Naive thymus-derived CD4-positive, alpha-beta T cell (primary cell): ENCODE measurements around the gene PTPRE. TPM values are rescaled to one million over a fixed set of nuclear protein-coding genes. Genes with fewer than 3 reads are reported as not detected.
A peak's percentile ranks its signal among the peaks of the same experiment; 100 is the strongest.

Source experiments
- ATAC-seq: fragments of 150-1000 bp; cut with Tn5 transposase; 2 replicates; pipeline ENCODE4 v1.10.0; 2021; ENCODE audit warnings: mild to moderate bottlenecking, moderate library complexity
- CTCF ChIA-PET: fragments of 350-600 bp; sonication (Branson Sonifier 250); formaldehyde crosslinking; loops from one replicate; lab custom pipeline; 2021; ENCODE audit warnings: antibody characterized with exemption; lab: Charles Lee
- POLR2A ChIA-PET: fragments of 350-600 bp; sonication (Branson Sonifier 250); formaldehyde crosslinking; loops from one replicate; lab custom pipeline; 2021; ENCODE audit warnings: antibody characterized with exemption, inconsistent platforms; lab: Charles Lee
- DNase-seq, 9 donors: peaks; one replicate each; pipeline versions ENCODE4 v3.0.0 to v3.0.0-alpha.2; 2020 to 2022; ENCODE audit warnings: mixed read lengths in 1 of 9
- H3K27ac ChIP-seq: one replicate; pipeline ENCODE4 v1.7.0; 2013; ENCODE audit warnings: mild to moderate bottlenecking, low read depth, low read length, moderate library complexity
- H3K27me3 ChIP-seq, 2 donors: one replicate each; pipeline ENCODE4 v1.7.0; 2013; ENCODE audit warnings: low read length in 2 of 2, mild to moderate bottlenecking in 2 of 2, moderate library complexity in 2 of 2; ENCODE audit not compliant: control insufficient read depth in 2 of 2, insufficient read depth in 2 of 2
- H3K36me3 ChIP-seq, 3 experiments: 1 replicate in 2 of 3; 2 replicates in 1 of 3; pipeline ENCODE4 v1.7.0; 2013; ENCODE audit warnings: low read length in 3 of 3, mild to moderate bottlenecking in 3 of 3, moderate library complexity in 1 of 3; ENCODE audit not compliant: insufficient read depth in 3 of 3, control insufficient read depth in 2 of 3
- H3K4me1 ChIP-seq, 2 donors: one replicate each; pipeline ENCODE4 v1.7.0; 2013; ENCODE audit warnings: low read length in 2 of 2, mild to moderate bottlenecking in 2 of 2, moderate library complexity in 1 of 2; ENCODE audit not compliant: control insufficient read depth in 2 of 2, insufficient read depth in 2 of 2
- H3K4me3 ChIP-seq: 2 replicates; pipeline ENCODE4 v1.7.0; 2013; ENCODE audit warnings: mild to moderate bottlenecking, low read length
- H3K9me3 ChIP-seq, 3 experiments: 1 replicate in 2 of 3; 2 replicates in 1 of 3; pipeline ENCODE4 v1.7.0; 2013; ENCODE audit warnings: low read length in 3 of 3; ENCODE audit not compliant: control insufficient read depth in 2 of 3
- H3K27ac Mint-ChIP-seq, 9 donors: one replicate each; pipeline ENCODE4 v1.8.0; 2020 to 2022; ENCODE audit warnings: mixed read lengths in 9 of 9, mild to moderate bottlenecking in 8 of 9, moderate library complexity in 5 of 9, inconsistent platforms in 2 of 9
- H3K27me3 Mint-ChIP-seq, 5 donors: one replicate each; pipeline ENCODE4 v1.8.0; 2021 to 2022; ENCODE audit warnings: mixed read lengths in 5 of 5, mild to moderate bottlenecking in 1 of 5
- H3K36me3 Mint-ChIP-seq, 5 donors: one replicate each; pipeline ENCODE4 v1.8.0; 2020 to 2022; ENCODE audit warnings: mixed read lengths in 5 of 5, mild to moderate bottlenecking in 3 of 5, inconsistent platforms in 1 of 5
- H3K4me1 Mint-ChIP-seq, 7 donors: one replicate each; pipeline ENCODE4 v1.8.0; 2020 to 2022; ENCODE audit warnings: mixed read lengths in 7 of 7, mild to moderate bottlenecking in 3 of 7, inconsistent platforms in 1 of 7
- H3K4me3 Mint-ChIP-seq, 10 donors: one replicate each; pipeline ENCODE4 v1.8.0; 2020 to 2022; ENCODE audit warnings: mild to moderate bottlenecking in 10 of 10, mixed read lengths in 10 of 10, moderate library complexity in 6 of 10, inconsistent platforms in 2 of 10
- H3K9me3 Mint-ChIP-seq, 11 donors: one replicate each; pipeline ENCODE4 v1.8.0; 2020 to 2022; ENCODE audit warnings: mixed read lengths in 11 of 11, mild to moderate bottlenecking in 4 of 11, inconsistent platforms in 1 of 11, moderate library complexity in 1 of 11
- intact Hi-C, 2 donors: fragments of 100-400 bp; cut with micrococcal nuclease; formaldehyde crosslinking; loops; one replicate each; pipeline ENCODE4 v1.15.1; 2023
- polyA plus RNA-seq, 2 donors: library from polyadenylated mRNA; unstranded; fragments of 300-500 nt; fragmentation: Illumina TruSeq; gene quantifications; one replicate each; pipeline ENCODE4 v1.2.3, GENCODE V29; 2021
- total RNA-seq, 6 experiments: library from RNA in 5 of 6; stranded (reverse) in 5 of 6; gene quantifications; 1 replicate in 5 of 6; 2 replicates in 1 of 6; pipeline ENCODE4 v1.2.3 and lab custom pipeline; 2021 to 2026

PTPRE gene
- total and polyA plus RNA-seq, 7 experiments from 2014 or later = 6.6 to 237 (median 27.9) TPM

- Mint-ChIP-seq H3K36me3 (peaks cover 0 to 31% (median 0%) of the 10 kb centered on the region in 5 donors), H3K9me3 (no peaks in the 10 kb centered on the region), H3K27ac (peak overlapping the region in 1 of 9 donors; percentile 82), H3K4me3 (peak overlapping the region in 1 of 10 donors; percentile 73), H3K4me1 (peaks cover 6 to 67% (median 19%) of the 10 kb centered on the region in 7 donors), H3K27me3 (peaks cover under 1 to 48% (median 33%) of the 10 kb centered on the region in 5 donors)
- Histone ChIP-seq H3K27ac (no peak overlapping the region), H3K4me3 (no peak overlapping the region), H3K36me3 (no peaks in the 10 kb centered on the region), H3K27me3 (peaks cover 10 to 11% of the 10 kb centered on the region in 2 donors), H3K4me1 (peaks cover 9 to 18% of the 10 kb centered on the region in 2 donors), H3K9me3 (no peaks in the 10 kb centered on the region)
- DNase-seq (no peak), ATAC-seq (no peak)
- intact Hi-C loops = loop anchor here in 1 of 2 donors (10.0 kb wide), 1 partner anchor 1342 kb away; the partner anchor contains the start of gene MGMT
- POLR2A ChIA-PET = interaction anchor here (0.9 kb wide), 1 partner anchor 60 kb away, joined by 3 read pairs; no protein-coding TSS in a partner anchor
- CTCF ChIA-PET = interaction anchor here (0.9 kb wide), 1 partner anchor 40 kb away, joined by 3 read pairs; no protein-coding TSS in a partner anchor
These were observed 216.0 kb downstream of the PTPRE start for GRCh38 chr10:128122931-128123330.

- ChIA-PET CTCF (no interaction called here), POLR2A (no interaction called here)
- H3K27me3 ChIP-seq = peaks cover 10 to 11% of the 10 kb centered on the region in 2 donors
- Mint-ChIP-seq H3K4me1 (peaks cover 6 to 65% (median 19%) of the 10 kb centered on the region in 7 donors), H3K4me3 (peak overlapping the region in 1 of 10 donors; percentile 94), H3K36me3 (peaks cover 0 to 27% (median 0%) of the 10 kb centered on the region in 5 donors), H3K27ac (peak overlapping the region in 1 of 9 donors; percentile 82), H3K27me3 (peaks cover 2 to 45% (median 33%) of the 10 kb centered on the region in 5 donors), H3K9me3 (no peaks in the 10 kb centered on the region)
- ATAC-seq (no peak), DNase-seq (no peak)
- intact Hi-C loops = loop anchor here in 1 of 2 donors (10.0 kb wide), 1 partner anchor 1341 kb away; the partner anchor contains the start of gene MGMT
- no peak overlapping the region for H3K27ac ChIP-seq
- no peaks in the 10 kb centered on the region for H3K36me3 ChIP-seq
- H3K4me1 ChIP-seq = peaks cover 9 to 18% of the 10 kb centered on the region in 2 donors
- H3K4me3 ChIP-seq = no peak overlapping the region
- no peaks in the 10 kb centered on the region for H3K9me3 ChIP-seq
These were observed 216.9 kb downstream of the PTPRE start for GRCh38 chr10:128123846-128124245.

GRCh38 chr10:128124813-128125403, 218.0 kb downstream of the PTPRE start:
- Mint-ChIP-seq H3K9me3 (no peaks in the 10 kb centered on the region), H3K4me3 (peak overlapping the region; percentile 80 to 94 (median 86)), H3K27me3 (peaks cover 2 to 45% (median 33%) of the 10 kb centered on the region in 5 donors), H3K36me3 (peaks cover 0 to 24% (median 0%) of the 10 kb centered on the region in 5 donors), H3K4me1 (peaks cover 6 to 55% (median 19%) of the 10 kb centered on the region in 7 donors), H3K27ac (peak overlapping the region in 2 of 9 donors; percentile 56 to 97)
- Histone ChIP-seq H3K27ac (no peak overlapping the region), H3K9me3 (no peaks in the 10 kb centered on the region), H3K27me3 (peaks cover 10 to 11% of the 10 kb centered on the region in 2 donors), H3K4me3 (peak overlapping the region; percentile 82), H3K36me3 (no peaks in the 10 kb centered on the region), H3K4me1 (peaks cover 9 to 18% of the 10 kb centered on the region in 2 donors)
- DNase-seq = peak in 1 of 9 donors; percentile 7
- ChIA-PET POLR2A (interaction anchor here (0.8 kb wide), 1 partner anchor 130 kb away, joined by 3 read pairs; no protein-coding TSS in a partner anchor), CTCF (no interaction called here)
- ATAC-seq = no peak
- intact Hi-C loops = loop anchor here (5.0 to 10.0 kb wide), 3 partner anchors 38 to 1340 kb away; partner anchors contain the start of gene MGMT (in 1 of the 2)

- Mint-ChIP-seq H3K4me3 (peak overlapping the region; percentile 80 to 94 (median 86)), H3K9me3 (no peaks in the 10 kb centered on the region), H3K27ac (peak overlapping the region in 4 of 9 donors; percentile 56 to 97 (median 64)), H3K36me3 (peaks cover 0 to 24% (median 0%) of the 10 kb centered on the region in 5 donors), H3K4me1 (peaks cover 6 to 50% (median 19%) of the 10 kb centered on the region in 7 donors), H3K27me3 (peaks cover 5 to 43% (median 33%) of the 10 kb centered on the region in 5 donors)
- DNase-seq = peak in 2 of 9 donors; percentile 12 to 36
- intact Hi-C loops = loop anchor here (5.0 to 10.0 kb wide), 3 partner anchors 38 to 1339 kb away; partner anchors contain the start of gene MGMT (in 1 of the 2)
- Histone ChIP-seq H3K27me3 (peaks cover 10 to 11% of the 10 kb centered on the region in 2 donors), H3K9me3 (no peaks in the 10 kb centered on the region), H3K27ac (no peak overlapping the region), H3K4me1 (peaks cover 9 to 18% of the 10 kb centered on the region in 2 donors), H3K4me3 (peak overlapping the region; percentile 82), H3K36me3 (no peaks in the 10 kb centered on the region)
- POLR2A ChIA-PET = no interaction called here
- CTCF ChIA-PET = no interaction called here
- no peak for ATAC-seq
These were observed 218.6 kb downstream of the PTPRE start for GRCh38 chr10:128125416-128125943.

- Histone ChIP-seq H3K9me3 (no peaks in the 10 kb centered on the region), H3K27ac (peak within 1 kb of the TSS; percentile 73), H3K27me3 (peaks cover 10 to 11% of the 10 kb centered on the region in 2 donors), H3K4me1 (peaks cover 9 to 18% of the 10 kb centered on the region in 2 donors), H3K36me3 (no peaks in the 10 kb centered on the region), H3K4me3 (peak within 1 kb of the TSS; percentile 82)
- H3K9me3 Mint-ChIP-seq = no peaks in the 10 kb centered on the region
- ATAC-seq (peak; percentile 98), DNase-seq (peak; percentile 68 to 88 (median 85))
- peak within 1 kb of the TSS in 8 of 9 donors; percentile 56 to 97 (median 71) for H3K27ac Mint-ChIP-seq
- intact Hi-C loops = loop anchor here (1.0 to 10.0 kb wide), 10 partner anchors 23 to 1985 kb away; partner anchors contain the start of genes C10orf143 (in 1 of the 2) and MGMT (in 1 of the 2)
- CTCF ChIA-PET = no interaction called here
- POLR2A ChIA-PET = no interaction called here
- peaks cover 0 to 20% (median 0%) of the 10 kb centered on the region in 5 donors for H3K36me3 Mint-ChIP-seq
- peaks cover 7 to 37% (median 33%) of the 10 kb centered on the region in 5 donors for H3K27me3 Mint-ChIP-seq
- peaks cover 6 to 44% (median 19%) of the 10 kb centered on the region in 7 donors for H3K4me1 Mint-ChIP-seq
- H3K4me3 Mint-ChIP-seq = peak within 1 kb of the TSS; percentile 86 to 94 (median 88)
These were observed 219.3 kb downstream of the PTPRE start, which contains the start of gene MKI67 for GRCh38 chr10:128125944-128126764. Gene MKI67 (minus strand): TSS chr10:128126423. CDS start chr10:128125667, 756 bp downstream.
